Esophagus muscularis mucosa (tissue), 4 donors: ENCODE data around the gene SLC6A11. TPM values are rescaled to one million over a fixed set of nuclear protein-coding genes. Genes with fewer than 3 reads are reported as not detected.
A peak's percentile ranks its signal among the peaks of the same experiment; 100 is the strongest.

Experiments
- DNase-seq: peaks from one replicate; pipeline ENCODE4 v3.0.0-alpha.2; 2017; ENCODE audit errors: extremely low spot score
- H3K27ac ChIP-seq, 4 donors: fragments of 200-600 bp; sonication (generic); replicated peaks in 1 of 4; 1 replicate in 3 of 4; 2 replicates in 1 of 4; pipeline ENCODE4 v1.5.1; 2016 to 2019; ENCODE audit warnings: mild to moderate bottlenecking in 1 of 4
- H3K27me3 ChIP-seq, 4 donors: fragments of 200-600 bp; sonication (generic); one replicate each; pipeline versions ENCODE4 v1.5.1 to v1.6.0; 2016 to 2019
- H3K36me3 ChIP-seq, 4 donors: fragments of 200-600 bp; sonication (generic); one replicate each; pipeline ENCODE4 v1.5.1; 2016 to 2019
- H3K4me1 ChIP-seq, 4 donors: fragments of 200-600 bp; sonication (generic); one replicate each; pipeline ENCODE4 v1.5.1; 2016 to 2019
- H3K4me3 ChIP-seq, 4 donors: fragments of 200-600 bp; sonication (generic); 1 replicate in 2 of 4; 2 replicates in 2 of 4; pipeline ENCODE4 v1.5.1; 2016 to 2019; ENCODE audit warnings: mild to moderate bottlenecking in 4 of 4, moderate library complexity in 1 of 4
- H3K9me3 ChIP-seq, 4 donors: fragments of 200-600 bp; sonication (generic); 1 replicate in 3 of 4; 2 replicates in 1 of 4; pipeline ENCODE4 v1.5.1; 2016 to 2019
- CTCF ChIP-seq, 3 experiments: fragments of 200-600 bp in 2 of 3; fragments of 450-650 bp in 1 of 3; sonication (generic) in 2 of 3; IDR thresholded peaks; one replicate each; pipeline ENCODE4 v1.5.1; 2017 to 2019; ENCODE audit warnings: antibody characterized with exemption in 3 of 3, mild to moderate bottlenecking in 2 of 3, moderate library complexity in 1 of 3
- EP300 ChIP-seq: sonication (generic); formaldehyde crosslinking; IDR thresholded peaks from one replicate; pipeline ENCODE4 v1.6.1; 2017; ENCODE audit warnings: antibody characterized with exemption
- POLR2A ChIP-seq: fragments of 450-650 bp; IDR thresholded peaks from one replicate; pipeline ENCODE4 v1.6.1; 2017; ENCODE audit warnings: antibody characterized with exemption, moderate library complexity, mild to moderate bottlenecking, low read depth
- POLR2AphosphoS5 ChIP-seq, 2 donors: sonication (generic); formaldehyde crosslinking; IDR thresholded peaks; one replicate each; pipeline ENCODE4 v1.6.1; 2017; ENCODE audit warnings: antibody characterized with exemption in 2 of 2
- WGBS: methylation state at CpG from one replicate; pipeline ENCODE4 v1.1.5; 2018; 5-methylcytosine and 5-hydroxymethylcytosine counted together
- intact Hi-C: fragments of 100-400 bp; cut with DNase I; formaldehyde crosslinking; loops from one replicate; pipeline ENCODE4 v1.15.1; 2023
- total RNA-seq, 4 donors: library from RNA; depleted of rRNA; stranded (reverse); fragments of >200 nt; gene quantifications; one replicate each; pipeline versions ENCODE4 v1.1.0 to v1.2.1, GENCODE V29; 2016

SLC6A11 gene
- total RNA-seq, 4 donors from 2014 or later, result not detected

- Histone ChIP-seq H3K4me1 (peaks cover 12 to 17% (median 14%) of the 10 kb centered on the region in 4 donors), H3K9me3 (no peaks in the 10 kb centered on the region), H3K36me3 (no peaks in the 10 kb centered on the region), H3K27ac (no peak overlapping the region), H3K27me3 (peaks cover 0 to 9% (median 0%) of the 10 kb centered on the region in 4 donors), H3K4me3 (no peak overlapping the region)
- intact Hi-C loops, result no loop called here
- 66% methylated on average over 5 of the region's 5 CpGs for WGBS
- no peak for DNase-seq
- TF ChIP-seq CTCF (IDR thresholded peaks at IDR 0.05) (no peak), POLR2AphosphoS5 (IDR thresholded peaks at IDR 0.05) (no peak), POLR2A (no peak), EP300 (no peak)
Observed at GRCh38 chr3:10981961-10982360, 165.9 kb downstream of the SLC6A11 start.

GRCh38 chr3:10982782-10983181 lies 166.8 kb downstream of the SLC6A11 start:
- peaks cover 12 to 17% (median 14%) of the 10 kb centered on the region in 4 donors for H3K4me1 ChIP-seq
- TF ChIP-seq CTCF (IDR thresholded peaks at IDR 0.05), result no peak
- TF ChIP-seq EP300, result no peak
- TF ChIP-seq POLR2A, result no peak
- TF ChIP-seq POLR2AphosphoS5 (IDR thresholded peaks at IDR 0.05), result no peak
- no peaks in the 10 kb centered on the region for H3K9me3 ChIP-seq
- peaks cover 0 to 3% (median 0%) of the 10 kb centered on the region in 4 donors for H3K27me3 ChIP-seq
- H3K4me3 ChIP-seq, result peak overlapping the region in 1 of 4 donors; percentile 9
- DNase-seq, result no peak
- WGBS, result 4% methylated on average over 4 of the region's 4 CpGs
- intact Hi-C loops, result no loop called here
- no peak overlapping the region for H3K27ac ChIP-seq
- H3K36me3 ChIP-seq, result no peaks in the 10 kb centered on the region

GRCh38 chr3:10983219-10983916 lies 167.3 kb downstream of the SLC6A11 start:
- Histone ChIP-seq H3K27me3 (peaks cover 0 to 3% (median 0%) of the 10 kb centered on the region in 4 donors), H3K27ac (no peak overlapping the region), H3K4me3 (peak overlapping the region in 1 of 4 donors; percentile 9), H3K36me3 (no peaks in the 10 kb centered on the region), H3K9me3 (no peaks in the 10 kb centered on the region), H3K4me1 (peaks cover 12 to 17% (median 14%) of the 10 kb centered on the region in 4 donors)
- WGBS, result 28% methylated on average over 6 of the region's 7 CpGs
- intact Hi-C loops, result no loop called here
- TF ChIP-seq CTCF (IDR thresholded peaks at IDR 0.05), result peak; percentile 54 to 79 (median 59)
- no peak for TF ChIP-seq POLR2A
- no peak for DNase-seq

- no peak for TF ChIP-seq CTCF (IDR thresholded peaks at IDR 0.05)
- no peak for TF ChIP-seq POLR2A
- no peak for TF ChIP-seq EP300
- TF ChIP-seq POLR2AphosphoS5 (IDR thresholded peaks at IDR 0.05), result no peak
- H3K9me3 ChIP-seq, result no peaks in the 10 kb centered on the region
- intact Hi-C loops, result no loop called here
- H3K27ac ChIP-seq, result no peak overlapping the region
- H3K27me3 ChIP-seq, result peaks cover 0 to 3% (median 0%) of the 10 kb centered on the region in 4 donors
- H3K4me1 ChIP-seq, result peaks cover 12 to 17% (median 14%) of the 10 kb centered on the region in 4 donors
- DNase-seq, result no peak
- no peaks in the 10 kb centered on the region for H3K36me3 ChIP-seq
- WGBS, result 96% methylated on average over 1 of the region's 1 CpG
- H3K4me3 ChIP-seq, result no peak overlapping the region
Observed at GRCh38 chr3:10984371-10984896, 168.4 kb downstream of the SLC6A11 start.
